HG02588 (cell line): ENCODE results near the gene CDH7.
A peak's percentile ranks its signal among the peaks of the same experiment; 100 is the strongest.

Experiments used
- ATAC-seq: cut with Tn5 transposase; IDR thresholded peaks from one replicate; pipeline ENCODE4 v1.9.1; 2021; ENCODE audit warnings: mild to moderate bottlenecking, moderate library complexity; ENCODE audit not compliant: unreplicated experiment

Gene CDH7

GRCh38 chr18:65901522-65901921 is 150.7 kb downstream of the CDH7 start:
- ATAC-seq, result no peak

- ATAC-seq, result no peak
These were observed 155.8 kb downstream of the CDH7 start for GRCh38 chr18:65906621-65907034.

GRCh38 chr18:65907281-65907680 is 156.5 kb downstream of the CDH7 start:
- ATAC-seq, result no peak

GRCh38 chr18:65919018-65919417 is 168.2 kb downstream of the CDH7 start:
- ATAC-seq, result no peak

GRCh38 chr18:65919663-65920062 is 168.9 kb downstream of the CDH7 start:
- ATAC-seq, result no peak

GRCh38 chr18:65922103-65922502 is 171.3 kb downstream of the CDH7 start:
- ATAC-seq, result no peak

- no peak for ATAC-seq
These were observed 174.1 kb downstream of the CDH7 start for GRCh38 chr18:65924904-65925303.

GRCh38 chr18:65934874-65935273 is 184.1 kb downstream of the CDH7 start:
- no peak for ATAC-seq

GRCh38 chr18:65936678-65937077 is 185.9 kb downstream of the CDH7 start:
- no peak for ATAC-seq

- ATAC-seq, result no peak
These were observed 186.4 kb downstream of the CDH7 start for GRCh38 chr18:65937180-65937579.

- ATAC-seq, result peak; percentile 84
These were observed 188.0 kb downstream of the CDH7 start for GRCh38 chr18:65938592-65939372.
